ENCODE measurements around the gene MPRIP.
"Not testable (repeated sequence)": the region's sequence is repeated elsewhere in the genome, so short reads cannot be mapped to it uniquely, and the experiment has no call there.

MPRIP gene

DNA sequence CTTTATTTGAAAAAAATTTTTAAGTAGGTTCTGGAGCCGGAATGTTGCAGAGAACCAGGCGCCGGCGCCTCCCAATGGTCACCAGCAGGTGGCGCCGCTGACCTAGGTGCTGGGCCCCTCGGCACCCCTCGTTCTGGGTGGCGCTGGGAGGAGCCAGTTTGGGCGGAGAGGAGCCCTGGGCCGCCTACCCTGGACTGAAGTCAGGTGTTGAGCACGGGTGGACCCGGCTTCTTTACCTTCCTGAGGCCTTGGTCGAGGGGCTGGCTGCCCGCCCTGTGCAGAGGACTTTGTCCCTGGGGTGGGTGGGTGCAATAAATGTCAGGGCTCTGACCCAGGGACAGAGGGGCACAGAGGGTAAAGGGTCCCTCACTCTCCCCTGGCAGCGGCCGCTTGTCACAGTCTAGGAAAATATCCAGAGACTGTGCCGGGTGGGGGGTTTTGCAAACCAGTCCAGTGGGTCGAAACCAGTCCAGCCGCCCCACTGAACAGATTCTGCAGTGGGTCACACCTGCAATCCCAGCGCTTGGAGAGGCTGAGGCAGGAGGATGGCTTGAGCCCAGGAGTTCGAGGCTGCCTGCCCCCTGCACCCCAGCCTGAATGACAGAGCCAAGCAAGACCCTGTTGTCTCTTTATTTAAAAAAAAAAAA is 40.3 kb upstream of the MPRIP start:
- H3K27ac ChIP-seq: no peak overlapping the region
- TF ChIP-seq ZFX (IDR thresholded peaks at IDR 0.05) (no peak), CTCF (conservative IDR thresholded peaks at IDR 0.05) (peak; percentile 99)

GRCh38 chr17:17002731-17003715 is 39.2 kb upstream of the MPRIP start:
- not testable (repeated sequence) for H3K27ac ChIP-seq

GRCh38 chr17:17004251-17004996 is 37.8 kb upstream of the MPRIP start:
- no peak overlapping the region for H3K27ac ChIP-seq
- TF ChIP-seq ZFX (IDR thresholded peaks at IDR 0.05) (no peak), CTCF (conservative IDR thresholded peaks at IDR 0.05) (no peak)

- H3K27ac ChIP-seq: not testable (repeated sequence)
These were observed 37.2 kb upstream of the MPRIP start for GRCh38 chr17:17004997-17005614.

- H3K27ac ChIP-seq: not testable (repeated sequence)
These were observed 34.4 kb upstream of the MPRIP start for GRCh38 chr17:17007891-17008290.

DNA sequence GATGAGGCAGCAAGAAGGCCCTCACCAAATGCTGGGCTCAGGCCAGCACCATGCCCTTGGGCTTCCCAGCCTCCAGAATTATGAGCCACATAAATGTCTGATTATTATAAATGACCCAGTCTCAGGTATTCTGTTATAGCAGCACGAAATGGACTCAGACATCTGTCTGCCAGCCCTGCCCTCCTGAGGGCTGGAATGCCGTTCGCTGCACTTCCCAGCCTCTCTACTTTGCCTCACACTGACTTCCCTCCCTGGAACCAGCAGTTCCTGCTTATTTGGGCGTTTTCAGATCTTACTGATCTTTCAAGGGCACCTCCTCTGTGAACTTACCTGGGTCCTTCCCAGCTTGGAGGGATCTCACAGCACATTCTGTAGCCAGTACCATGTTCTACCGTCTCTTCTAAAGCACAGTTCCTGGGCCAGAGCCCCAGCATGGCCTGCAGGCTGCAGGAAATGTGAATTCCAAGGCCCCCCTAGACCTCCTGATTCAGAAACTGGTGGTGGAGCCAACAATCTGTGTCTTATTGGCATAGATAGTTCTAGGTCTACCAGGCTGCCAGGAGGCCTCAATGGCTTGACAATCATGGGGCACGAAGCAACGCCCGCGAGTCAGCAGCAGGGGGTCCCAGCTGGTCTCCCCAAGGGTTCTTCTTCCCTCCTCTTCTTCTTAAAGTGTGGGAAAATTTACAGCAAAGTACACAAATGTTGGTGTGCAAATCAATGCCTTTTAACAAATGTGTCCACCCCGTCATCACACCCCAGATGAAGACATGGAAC is 33.4 kb upstream of the MPRIP start:
- H3K27ac ChIP-seq: not testable (repeated sequence)

GRCh38 chr17:17009972-17010371 is 32.3 kb upstream of the MPRIP start:
- H3K27ac ChIP-seq: not testable (repeated sequence)

DNA sequence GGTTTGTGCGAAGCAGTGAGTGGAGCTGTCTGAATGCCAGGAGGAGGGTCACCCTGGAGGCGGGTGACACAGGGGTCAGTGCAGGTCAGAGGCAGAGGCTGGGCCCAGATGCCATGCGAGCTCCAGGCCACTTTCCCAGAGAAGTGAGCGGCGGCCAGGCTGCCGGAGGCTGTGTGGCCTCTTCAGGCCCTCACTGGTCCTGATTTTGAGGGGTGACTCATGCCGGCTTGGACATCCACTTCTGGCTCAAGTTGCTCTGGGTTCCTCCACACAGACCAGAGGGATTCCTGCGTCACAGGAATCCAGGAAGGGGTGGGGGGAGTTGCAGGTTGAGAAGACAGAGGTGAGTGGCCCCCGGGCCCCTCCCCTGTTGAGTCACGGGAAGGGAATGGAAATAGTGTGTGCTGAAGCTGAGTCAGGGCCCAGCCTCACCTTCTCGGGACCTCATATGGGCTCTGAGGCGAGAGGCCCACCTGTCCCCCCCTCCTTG is 31.7 kb upstream of the MPRIP start:
- H3K27ac ChIP-seq: not testable (repeated sequence)

- H3K27ac ChIP-seq: not testable (repeated sequence)
These were observed 31.0 kb upstream of the MPRIP start for GRCh38 chr17:17011043-17011907.

DNA sequence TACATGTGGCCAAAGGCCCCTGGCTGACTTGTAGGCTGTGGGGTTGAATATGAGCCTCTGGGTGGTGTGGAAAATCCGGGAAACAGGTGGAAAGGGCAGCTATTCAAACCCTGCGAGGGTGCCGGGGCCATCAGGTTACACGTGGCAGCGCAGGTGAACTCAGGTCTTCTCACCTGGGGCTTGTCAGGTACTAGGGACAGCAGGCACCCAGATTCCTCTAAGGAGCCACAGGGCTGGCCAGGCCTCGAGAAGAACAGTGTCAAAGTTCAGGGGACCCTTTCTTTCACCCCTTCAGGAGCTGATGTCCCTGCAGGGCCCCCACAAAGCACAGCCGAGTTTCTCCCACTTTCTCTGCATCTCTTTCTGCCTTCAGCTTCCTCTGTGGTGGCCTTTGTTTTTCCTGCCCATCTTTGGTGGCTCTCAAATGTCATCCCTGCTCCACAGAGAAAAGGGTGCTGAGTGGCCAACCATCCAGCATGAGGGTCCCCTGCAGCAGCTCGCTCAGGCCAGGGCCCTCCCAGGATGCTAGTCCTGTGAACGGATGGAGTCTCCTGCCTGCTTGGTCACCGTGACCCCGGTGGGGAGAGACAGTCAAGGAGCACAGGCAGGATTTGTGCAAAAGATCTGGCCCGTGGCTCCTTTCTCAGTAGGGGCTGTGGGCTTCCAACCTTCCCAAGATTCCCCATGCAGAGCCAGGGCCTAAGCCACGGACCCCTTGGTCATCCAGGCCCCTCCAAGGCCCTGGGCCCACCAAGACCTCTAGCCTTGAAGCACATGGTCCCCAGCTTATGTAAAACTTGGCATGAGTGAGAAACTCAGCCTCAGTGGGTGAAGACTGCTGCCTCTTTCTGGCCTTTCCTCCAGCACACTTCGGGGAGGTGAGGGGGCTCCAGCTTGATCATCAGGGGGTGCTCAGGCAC is 28.2 kb upstream of the MPRIP start:
- not testable (repeated sequence) for H3K27ac ChIP-seq

GRCh38 chr17:17014748-17015124 is 27.5 kb upstream of the MPRIP start:
- not testable (repeated sequence) for H3K27ac ChIP-seq
